Measurements from ENCODE around the gene SYNGR3.

DNA sequence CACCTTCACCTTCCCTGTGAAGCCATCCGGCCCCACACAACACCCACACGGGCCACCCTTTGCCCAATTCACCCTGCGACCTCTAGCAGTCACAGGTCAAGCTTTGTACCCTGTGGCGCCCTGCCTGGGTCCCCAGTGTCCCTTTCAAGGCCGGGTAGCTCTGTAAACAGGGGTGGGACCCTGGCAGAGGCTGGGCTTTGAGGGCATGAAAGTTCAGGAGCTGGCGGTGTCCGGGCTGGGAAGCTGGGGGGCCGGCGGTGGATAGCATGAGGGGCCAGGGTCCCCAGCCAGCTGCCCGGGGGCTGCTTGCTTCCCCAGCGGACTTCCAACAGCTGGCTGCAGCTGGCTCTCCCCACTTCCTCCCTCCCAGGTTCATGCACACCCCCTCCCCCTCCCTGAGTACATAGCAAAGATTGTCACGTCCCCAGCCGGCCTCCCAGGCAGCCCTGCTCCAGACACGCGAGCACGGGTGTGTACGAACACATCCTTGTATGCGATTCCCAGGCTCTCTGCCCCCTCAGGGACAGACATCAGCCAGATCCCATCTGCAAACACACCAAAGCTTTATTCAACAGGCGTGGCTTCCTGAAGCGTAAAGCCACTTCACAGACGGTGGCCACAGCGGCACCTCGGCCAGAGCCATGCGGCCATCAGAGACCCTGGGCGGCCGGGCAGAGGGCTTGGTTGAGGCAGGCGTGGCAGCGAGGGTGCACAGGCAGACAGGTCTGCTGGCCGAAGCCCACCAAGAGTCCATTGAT is 49.7 kb downstream of the SYNGR3 start:
- TF ChIP-seq, protein P1, sequence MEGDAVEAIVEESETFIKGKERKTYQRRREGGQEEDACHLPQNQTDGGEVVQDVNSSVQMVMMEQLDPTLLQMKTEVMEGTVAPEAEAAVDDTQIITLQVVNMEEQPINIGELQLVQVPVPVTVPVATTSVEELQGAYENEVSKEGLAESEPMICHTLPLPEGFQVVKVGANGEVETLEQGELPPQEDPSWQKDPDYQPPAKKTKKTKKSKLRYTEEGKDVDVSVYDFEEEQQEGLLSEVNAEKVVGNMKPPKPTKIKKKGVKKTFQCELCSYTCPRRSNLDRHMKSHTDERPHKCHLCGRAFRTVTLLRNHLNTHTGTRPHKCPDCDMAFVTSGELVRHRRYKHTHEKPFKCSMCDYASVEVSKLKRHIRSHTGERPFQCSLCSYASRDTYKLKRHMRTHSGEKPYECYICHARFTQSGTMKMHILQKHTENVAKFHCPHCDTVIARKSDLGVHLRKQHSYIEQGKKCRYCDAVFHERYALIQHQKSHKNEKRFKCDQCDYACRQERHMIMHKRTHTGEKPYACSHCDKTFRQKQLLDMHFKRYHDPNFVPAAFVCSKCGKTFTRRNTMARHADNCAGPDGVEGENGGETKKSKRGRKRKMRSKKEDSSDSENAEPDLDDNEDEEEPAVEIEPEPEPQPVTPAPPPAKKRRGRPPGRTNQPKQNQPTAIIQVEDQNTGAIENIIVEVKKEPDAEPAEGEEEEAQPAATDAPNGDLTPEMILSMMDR (conservative IDR thresholded peaks at IDR 0.05 in 1 of 2, IDR thresholded peaks at IDR 0.05 in 1 of 2; ENCODE audit: extremely low read depth in 1 of 2, insufficient read depth in 1 of 2, low read depth in 1 of 2, low read length in 2 of 2) = no peak
- no peak for TF ChIP-seq EZH2 (IDR thresholded peaks at IDR 0.05; ENCODE audit: borderline replicate concordance, low read length)
